Testis (tissue), 3 donors: ENCODE results near the gene APCDD1L. TPM values are rescaled to one million over a fixed set of nuclear protein-coding genes. Genes with fewer than 3 reads are reported as not detected.

Source experiments
- DNase-seq: peaks from one replicate; pipeline ENCODE4 v3.0.0-alpha.2; 2019
- H3K27ac ChIP-seq, 2 donors: fragments of 200-600 bp; sonication (generic); one replicate each; pipeline ENCODE4 v1.5.1; 2019
- H3K27me3 ChIP-seq: fragments of 200-600 bp; sonication (generic); one replicate; pipeline ENCODE4 v1.5.1; 2019
- H3K36me3 ChIP-seq: fragments of 200-600 bp; sonication (generic); one replicate; pipeline ENCODE4 v1.5.1; 2017; ENCODE audit warnings: low read depth; ENCODE audit errors: missing control alignments
- H3K4me1 ChIP-seq: fragments of 200-600 bp; sonication (generic); one replicate; pipeline ENCODE4 v1.5.1; 2019
- H3K4me3 ChIP-seq, 2 donors: fragments of 200-600 bp; sonication (generic); one replicate each; pipeline ENCODE4 v1.5.1; 2017 to 2019
- H3K9me3 ChIP-seq: fragments of 200-600 bp; sonication (generic); one replicate; pipeline ENCODE4 v1.5.1; 2017
- CTCF ChIP-seq, 3 experiments: fragments of 450-650 bp in 2 of 3; fragments of 200-600 bp in 1 of 3; sonication (generic) in 1 of 3; IDR thresholded peaks; one replicate each; pipeline ENCODE4 v1.5.1; 2016 to 2019; ENCODE audit warnings: antibody characterized with exemption in 3 of 3, mild to moderate bottlenecking in 2 of 3, moderate library complexity in 1 of 3
- POLR2A ChIP-seq: fragments of 450-650 bp; IDR thresholded peaks from one replicate; pipeline ENCODE4 v1.6.1; 2017; ENCODE audit warnings: antibody characterized with exemption, mild to moderate bottlenecking, moderate library complexity
- WGBS, 2 donors: methylation state at CpG; one replicate each; pipeline ENCODE4 v1.1.5; 2018; 5-methylcytosine and 5-hydroxymethylcytosine counted together
- intact Hi-C: fragments of 100-400 bp; cut with DNase I; formaldehyde crosslinking; loops from one replicate; pipeline ENCODE4 v1.15.1; 2023; ENCODE audit warnings: low total_unique reads
- polyA plus RNA-seq: library from polyadenylated mRNA; stranded (reverse); fragments of 350-450 nt; fragmentation: Illumina TruSeq; extraction: RNeasy Lipid Tissue Mini Kit (QIAGEN cat#74804); gene quantifications from one replicate; pipeline ENCODE4 v1.2.3, GENCODE V29; 2014; ENCODE audit warnings: low read depth, low replicate concordance; ENCODE audit not compliant: insufficient read depth
- total RNA-seq, 2 donors: library from RNA; depleted of rRNA; stranded (reverse); fragments of >200 nt; gene quantifications; one replicate each; pipeline ENCODE4 v1.2.3, GENCODE V29; 2016

The APCDD1L gene
- total and polyA plus RNA-seq, 3 donors from 2014 or later: 0.12 to 0.20 TPM; not detected in 1

DNA sequence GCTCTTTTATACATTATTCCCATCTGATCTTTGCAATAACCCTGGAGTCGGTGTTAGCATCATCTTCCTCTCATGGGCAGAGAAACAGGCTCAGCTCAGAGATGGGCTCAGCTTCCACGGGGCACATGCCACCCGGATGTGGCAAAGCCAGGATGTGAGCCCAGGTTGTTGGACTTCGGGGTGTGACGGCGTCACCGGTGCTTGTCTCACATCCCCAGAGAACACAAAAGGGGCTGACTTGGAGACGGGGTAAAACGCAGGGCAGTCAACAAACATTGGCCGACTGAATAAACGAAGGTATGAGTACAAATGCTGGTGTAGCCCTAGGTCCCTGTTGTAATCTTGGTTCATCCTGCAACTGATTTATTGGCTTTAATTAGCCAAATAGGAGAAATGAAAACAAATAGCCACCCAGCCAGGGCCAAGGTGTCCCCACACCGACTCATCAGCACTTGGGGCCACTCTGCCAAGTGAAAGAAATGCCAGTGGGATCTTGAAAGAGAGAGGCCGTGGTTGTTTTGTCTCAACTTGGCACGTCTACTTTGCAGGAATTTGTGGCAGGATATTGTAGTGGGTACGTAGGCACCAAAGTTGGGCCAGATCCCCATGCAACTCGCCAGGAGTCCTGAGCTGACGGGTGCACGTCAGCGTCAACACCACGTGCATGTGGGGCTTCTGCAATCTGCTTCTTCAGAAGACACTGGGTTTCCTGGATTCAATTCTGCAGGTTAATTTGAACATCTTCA is 42.8 kb downstream of the APCDD1L start:
- no peak overlapping the region for H3K4me3 ChIP-seq
- H3K27me3 ChIP-seq: no peaks in the 10 kb centered on the region
- no peaks in the 10 kb centered on the region for H3K4me1 ChIP-seq
- no peak overlapping the region for H3K27ac ChIP-seq
- TF ChIP-seq POLR2A (no peak), CTCF (IDR thresholded peaks at IDR 0.05) (no peak)
- intact Hi-C loops: no loop called here
- no peak for DNase-seq
- H3K9me3 ChIP-seq: no peaks in the 10 kb centered on the region
- no peaks in the 10 kb centered on the region for H3K36me3 ChIP-seq
- 92 to 93% methylated on average over 18 to 20 of the region's 20 CpGs for WGBS, 2 donors

DNA sequence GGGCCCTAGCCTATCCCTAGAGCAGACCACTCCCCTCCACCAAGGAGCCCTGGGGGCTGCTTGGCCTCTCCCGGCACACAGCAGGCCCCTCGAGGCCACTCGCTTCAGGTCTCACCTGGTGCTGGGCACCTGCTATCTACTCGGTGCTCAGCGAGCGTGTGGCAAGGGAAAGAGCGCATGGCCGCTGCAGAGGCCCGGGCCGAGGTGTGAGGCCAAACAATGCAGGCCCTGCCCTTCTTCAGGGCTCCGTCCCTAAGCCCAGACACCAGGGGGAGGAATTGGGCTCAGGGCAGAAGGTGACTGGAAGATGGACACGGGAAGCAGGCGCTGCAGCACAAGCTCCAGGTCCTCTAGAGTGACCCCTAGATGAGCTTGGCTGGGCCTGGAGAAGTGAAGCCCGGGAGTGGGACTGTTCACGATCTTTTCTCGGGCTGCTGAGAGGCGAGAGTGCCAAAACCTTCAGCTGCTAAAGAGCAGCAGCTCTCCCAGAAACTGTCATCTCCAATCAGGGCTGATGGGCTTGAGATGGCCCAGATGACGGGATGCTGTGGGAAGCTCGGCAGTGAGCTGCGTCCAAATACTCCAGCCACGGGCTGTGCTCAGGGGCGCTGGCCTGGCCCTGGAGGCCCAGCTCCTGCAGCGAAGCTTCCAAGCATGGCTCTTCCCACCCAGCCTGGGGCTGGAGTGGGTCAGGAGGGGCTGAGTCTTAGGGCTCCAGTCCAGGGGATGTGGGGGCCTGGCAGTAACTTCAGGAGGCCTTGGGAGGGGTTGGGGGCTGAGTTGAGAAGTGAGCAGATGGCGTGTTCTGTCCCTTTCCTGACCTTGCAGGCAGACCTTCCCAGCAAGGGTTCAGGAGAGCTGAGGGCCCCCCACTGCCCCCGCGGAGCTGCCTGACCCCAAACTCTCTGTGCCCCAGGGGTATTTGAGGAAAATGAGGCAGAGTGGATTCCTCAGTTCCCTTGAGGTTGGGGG is 43.7 kb downstream of the APCDD1L start:
- peak; percentile 55 for DNase-seq
- Histone ChIP-seq H3K36me3 (no peaks in the 10 kb centered on the region), H3K27ac (no peak overlapping the region), H3K4me1 (no peaks in the 10 kb centered on the region), H3K4me3 (no peak overlapping the region), H3K27me3 (no peaks in the 10 kb centered on the region), H3K9me3 (no peaks in the 10 kb centered on the region)
- WGBS, 2 donors: 74 to 82% methylated on average over 16 to 26 of the region's 26 CpGs
- intact Hi-C loops: no loop called here
- TF ChIP-seq POLR2A (no peak), CTCF (IDR thresholded peaks at IDR 0.05) (no peak)

DNA sequence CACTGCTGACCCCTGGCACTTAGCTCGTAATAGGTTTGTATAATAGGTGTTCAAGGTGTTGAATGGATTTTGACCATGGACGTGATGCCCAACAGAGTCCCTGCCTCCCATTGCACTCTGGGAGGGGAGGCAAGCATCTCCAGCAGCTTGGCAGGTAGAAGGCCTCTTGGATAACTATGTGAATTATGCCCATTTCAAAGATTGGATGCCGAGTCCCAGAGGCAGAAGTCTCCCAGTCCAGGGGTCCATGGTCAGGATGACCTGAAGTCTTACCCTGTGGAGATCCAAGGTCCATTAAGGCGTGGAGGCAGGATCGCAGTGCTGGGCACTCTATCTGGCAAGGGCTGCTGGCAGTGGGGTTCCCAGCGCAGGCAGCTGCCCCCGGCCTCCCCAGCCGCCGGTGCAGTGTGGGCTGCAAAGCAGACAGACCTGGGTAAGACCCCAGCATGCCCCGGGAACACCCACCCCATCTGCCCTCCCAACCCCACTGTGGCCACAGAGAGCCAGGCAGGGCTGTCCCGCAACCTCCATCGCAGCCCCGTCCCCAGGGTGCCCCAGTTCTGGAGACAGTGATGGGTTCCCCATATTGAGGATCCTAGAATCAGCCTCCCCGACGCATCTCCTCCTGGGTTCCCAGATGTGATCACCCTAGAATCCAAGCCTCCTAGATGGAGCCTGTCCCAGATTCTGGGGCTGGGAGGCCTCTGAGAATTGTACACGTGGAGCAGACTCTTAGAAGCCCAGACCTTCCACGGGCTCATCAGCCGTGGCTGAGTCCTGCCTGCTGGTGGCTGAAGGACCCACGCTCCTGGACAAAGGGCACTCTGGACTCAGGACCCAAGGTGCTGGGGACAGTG is 44.6 kb downstream of the APCDD1L start:
- H3K9me3 ChIP-seq: no peaks in the 10 kb centered on the region
- TF ChIP-seq POLR2A (no peak), CTCF (IDR thresholded peaks at IDR 0.05) (no peak)
- H3K27me3 ChIP-seq: no peaks in the 10 kb centered on the region
- H3K36me3 ChIP-seq: no peaks in the 10 kb centered on the region
- H3K4me1 ChIP-seq: no peaks in the 10 kb centered on the region
- WGBS, 2 donors: 83 to 87% methylated on average over 6 to 19 of the region's 19 CpGs
- DNase-seq: no peak
- H3K4me3 ChIP-seq: no peak overlapping the region
- intact Hi-C loops: no loop called here
- H3K27ac ChIP-seq: no peak overlapping the region

DNA sequence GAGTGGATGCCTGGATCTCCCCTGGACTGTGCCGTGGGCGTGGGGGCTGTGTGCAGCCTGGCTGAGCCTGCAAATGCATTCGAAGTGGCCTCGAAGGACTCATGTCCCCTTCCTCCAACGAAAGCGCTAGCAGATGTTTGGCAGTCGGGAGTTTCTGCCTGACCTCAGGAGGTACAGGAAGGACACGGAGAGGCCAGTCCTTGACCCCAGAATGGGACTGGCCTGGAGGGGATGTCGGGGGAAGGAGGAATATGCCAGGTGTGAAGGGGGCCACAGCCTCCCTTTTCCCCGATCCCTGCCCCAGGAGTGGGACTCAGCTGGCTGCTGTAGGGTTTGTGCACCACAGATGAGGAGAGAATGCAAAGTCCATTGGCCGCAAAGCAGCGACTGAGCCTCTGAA is 45.6 kb downstream of the APCDD1L start:
- Histone ChIP-seq H3K4me3 (no peak overlapping the region), H3K27me3 (no peaks in the 10 kb centered on the region), H3K27ac (no peak overlapping the region), H3K4me1 (no peaks in the 10 kb centered on the region), H3K9me3 (no peaks in the 10 kb centered on the region), H3K36me3 (no peaks in the 10 kb centered on the region)
- intact Hi-C loops: no loop called here
- no peak for DNase-seq
- 83 to 86% methylated on average over 9 to 12 of the region's 12 CpGs for WGBS, 2 donors
- TF ChIP-seq CTCF (IDR thresholded peaks at IDR 0.05): no peak
- no peak for TF ChIP-seq POLR2A
